Jurkat, Clone E6-1 (cell line): ENCODE data around the gene ACOXL.

Source experiments
- DNase-seq: peaks from one replicate; pipeline ENCODE4 v3.0.0-alpha.2; 2011; ENCODE audit warnings: low read depth, low spot score
- H3K4me3 ChIP-seq: 2 replicates; pipeline ENCODE4 v1.5.1; 2011; ENCODE audit warnings: mild to moderate bottlenecking, low read length, control low read depth, moderate library complexity

ACOXL gene

GRCh38 chr2:111007757-111008688, 275.6 kb downstream of the ACOXL start:
- no peak for DNase-seq
- H3K4me3 ChIP-seq, result no peak overlapping the region

GRCh38 chr2:111011218-111011617, 278.8 kb downstream of the ACOXL start:
- no peak for DNase-seq
- H3K4me3 ChIP-seq, result no peak overlapping the region

GRCh38 chr2:111015283-111015995, 283.1 kb downstream of the ACOXL start:
- no peak for DNase-seq
- H3K4me3 ChIP-seq, result no peak overlapping the region

- no peak for DNase-seq
- H3K4me3 ChIP-seq, result no peak overlapping the region
Measured at GRCh38 chr2:111017034-111017622, 284.8 kb downstream of the ACOXL start.

GRCh38 chr2:111017909-111018308, 285.5 kb downstream of the ACOXL start:
- no peak overlapping the region for H3K4me3 ChIP-seq
- DNase-seq, result no peak

GRCh38 chr2:111019381-111019780, 287.0 kb downstream of the ACOXL start:
- DNase-seq, result no peak
- H3K4me3 ChIP-seq, result no peak overlapping the region

GRCh38 chr2:111022633-111023032, 290.3 kb downstream of the ACOXL start:
- no peak for DNase-seq
- H3K4me3 ChIP-seq, result no peak overlapping the region

GRCh38 chr2:111024496-111024895, 292.1 kb downstream of the ACOXL start:
- H3K4me3 ChIP-seq, result no peak overlapping the region
- no peak for DNase-seq

GRCh38 chr2:111025288-111025687, 292.9 kb downstream of the ACOXL start:
- no peak overlapping the region for H3K4me3 ChIP-seq
- no peak for DNase-seq

- no peak overlapping the region for H3K4me3 ChIP-seq
- no peak for DNase-seq
Measured at GRCh38 chr2:111028720-111029119, 296.3 kb downstream of the ACOXL start.

GRCh38 chr2:111029181-111029927, 297.0 kb downstream of the ACOXL start:
- DNase-seq, result no peak
- H3K4me3 ChIP-seq, result no peak overlapping the region

- DNase-seq, result no peak
- no peak overlapping the region for H3K4me3 ChIP-seq
Measured at GRCh38 chr2:111030260-111030891, 298.0 kb downstream of the ACOXL start.

GRCh38 chr2:111030945-111031344, 298.6 kb downstream of the ACOXL start:
- H3K4me3 ChIP-seq, result no peak overlapping the region
- DNase-seq, result no peak

GRCh38 chr2:111031546-111032478, 299.4 kb downstream of the ACOXL start:
- H3K4me3 ChIP-seq, result no peak overlapping the region
- no peak for DNase-seq

GRCh38 chr2:111032721-111033429, 300.5 kb downstream of the ACOXL start:
- no peak for DNase-seq
- no peak overlapping the region for H3K4me3 ChIP-seq

- DNase-seq, result no peak
- no peak overlapping the region for H3K4me3 ChIP-seq
Measured at GRCh38 chr2:111034146-111034545, 301.8 kb downstream of the ACOXL start.

- DNase-seq, result no peak
- H3K4me3 ChIP-seq, result no peak overlapping the region
Measured at GRCh38 chr2:111034606-111035005, 302.2 kb downstream of the ACOXL start.
